Psoas muscle (tissue), 8 donors: Measurements from ENCODE around the gene MSH2. TPM values are rescaled to one million over a fixed set of nuclear protein-coding genes. Genes with fewer than 3 reads are reported as not detected.
A peak's percentile ranks its signal among the peaks of the same experiment; 100 is the strongest.
"Not testable (repeated sequence)": the region's sequence is repeated elsewhere in the genome, so short reads cannot be mapped to it uniquely, and the experiment has no call there.

Experiments used
- ATAC-seq, 4 donors: fragments of 200-7000 bp; cut with Tn5 transposase; one replicate each; pipeline ENCODE4 v1.9.1; 2020; ENCODE audit warnings: moderate library complexity in 3 of 4, mild to moderate bottlenecking in 2 of 4
- DNase-seq, 2 donors: peaks; one replicate each; pipeline ENCODE4 v3.0.0-alpha.2; 2020
- H3K27ac ChIP-seq: fragments of 200-600 bp; one replicate; pipeline ENCODE4 v1.8.0; 2022
- H3K27me3 ChIP-seq, 3 donors: fragments of 200-600 bp in 1 of 3; one replicate each; pipeline versions ENCODE4 v1.6.1 to v1.8.0; 2013 to 2022; ENCODE audit warnings: low read length in 2 of 3, mild to moderate bottlenecking in 2 of 3, moderate library complexity in 1 of 3; ENCODE audit not compliant: insufficient read depth in 3 of 3
- H3K36me3 ChIP-seq, 2 donors: fragments of 200-600 bp in 1 of 2; one replicate each; pipeline versions ENCODE4 v1.6.1 to v1.8.0; 2013 to 2022; ENCODE audit warnings: low read depth in 1 of 2, mild to moderate bottlenecking in 1 of 2, moderate library complexity in 1 of 2; ENCODE audit not compliant: insufficient read depth in 1 of 2
- H3K4me1 ChIP-seq: fragments of 200-600 bp; one replicate; pipeline ENCODE4 v1.8.0; 2022
- H3K4me3 ChIP-seq: fragments of 200-600 bp; one replicate; pipeline ENCODE4 v1.8.0; 2022; ENCODE audit warnings: mild to moderate bottlenecking
- H3K9me3 ChIP-seq: fragments of 200-600 bp; one replicate; pipeline ENCODE4 v1.8.0; 2022
- CTCF ChIP-seq: fragments of 200-600 bp; IDR thresholded peaks from one replicate; pipeline ENCODE4 v1.8.0; 2022; ENCODE audit warnings: antibody characterized with exemption
- WGBS, 3 donors: extraction: QIAGEN DNeasy Blood & Tissue Kit; methylation state at CpG; one replicate each; pipeline versions ENCODE4 v1.1.6 to v1.1.7; 2013; 5-methylcytosine and 5-hydroxymethylcytosine counted together
- intact Hi-C, 2 donors: fragments of 100-400 bp; cut with DNase I; formaldehyde crosslinking; loops; one replicate each; pipeline versions ENCODE4 v1.11.0 to v1.14.2; 2022
- polyA plus RNA-seq, 3 donors: library from polyadenylated mRNA; stranded (reverse); fragments of 200-250 nt; gene quantifications; one replicate each; pipeline ENCODE4 v1.2.3, GENCODE V29; 2013
- total RNA-seq, 4 donors: library from RNA; stranded (reverse); fragmentation: NEBNext Ultra II Directional in 2 of 4; extraction: Animal tissue kit (Norgen Biotek cat#: 25700) in 2 of 4; gene quantifications; one replicate each; pipeline versions ENCODE4 v1.2.1 to v1.2.4, GENCODE V29; 2021 to 2023
- donor health status: healthy with polysubstance abuse.
- donor health status: DM: no; HTN: no; CAD: no; lungs with moderate emphysema.
- donor health status: Bipolar disorder and iron deficiency.
- donor health status: healthy.
- donor health status: DM: yes; HTN: yes; CAD: no.
- donor health status: DM: no; HTN: no; CAD: no.
- donor health status: DM: no; HTN: no; CAD: no.
- donor health status: DM: yes; HTN: yes; CAD: no.

The MSH2 gene
- total and polyA plus RNA-seq, 7 donors: 3.2 to 10.8 (median 7.6) TPM

- peaks cover 6 to 20% of the 10 kb centered on the region in 2 donors for H3K36me3 ChIP-seq
- ATAC-seq: no peak
Measured at GRCh38 chr2:47429795-47430194, 26.8 kb downstream of the MSH2 start.

GRCh38 chr2:47433006-47433405 is 30.1 kb downstream of the MSH2 start:
- intact Hi-C loops, H3K27ac ChIP-seq, ATAC-seq, H3K27me3 ChIP-seq, H3K9me3 ChIP-seq, H3K4me1 ChIP-seq, H3K4me3 ChIP-seq, DNase-seq: not testable (repeated sequence)
- WGBS, 3 donors: 96 to 97% (median 96%) methylated on average over 7 to 30 of the region's 32 CpGs
- peaks cover 6 to 20% of the 10 kb centered on the region in 2 donors for H3K36me3 ChIP-seq

More at GRCh38 chr2:47429795-47430194, 26.8 kb downstream of the MSH2 start:
- Histone ChIP-seq H3K4me3 (no peak overlapping the region), H3K27me3 (no peaks in the 10 kb centered on the region), H3K27ac (no peak overlapping the region), H3K9me3 (no peaks in the 10 kb centered on the region), H3K4me1 (no peaks in the 10 kb centered on the region)
- intact Hi-C loops: no loop called here
- WGBS, 3 donors: 93 to 95% (median 93%) methylated on average over 6 of the region's 6 CpGs
- no peak for DNase-seq
- TF ChIP-seq CTCF: no peak

GRCh38 chr2:47433445-47433844 is 30.5 kb downstream of the MSH2 start:
- H3K4me3 ChIP-seq, intact Hi-C loops, ATAC-seq: not testable (repeated sequence)

GRCh38 chr2:47437287-47437686 is 34.3 kb downstream of the MSH2 start:
- Histone ChIP-seq H3K9me3 (no peaks in the 10 kb centered on the region), H3K4me3 (no peak overlapping the region), H3K36me3 (no peaks in the 10 kb centered on the region), H3K27ac (no peak overlapping the region), H3K27me3 (no peaks in the 10 kb centered on the region), H3K4me1 (no peaks in the 10 kb centered on the region)
- DNase-seq: no peak
- ATAC-seq: peak in 3 of 4 donors; percentile 47 to 74 (median 48)
- 26 to 41% (median 29%) methylated on average over 4 of the region's 4 CpGs for WGBS, 3 donors
- TF ChIP-seq CTCF: peak; percentile 59
- intact Hi-C loops: loop anchor here in 1 of 2 donors (5.0 kb wide), 1 partner anchor 330 kb away; no protein-coding TSS in a partner anchor

More at GRCh38 chr2:47433445-47433844, 30.5 kb downstream of the MSH2 start:
- DNase-seq, H3K9me3 ChIP-seq, H3K4me1 ChIP-seq, H3K27me3 ChIP-seq, H3K27ac ChIP-seq: not testable (repeated sequence)
- WGBS, 3 donors: 97% methylated on average over 13 to 30 of the region's 31 CpGs
- peaks cover 6 to 20% of the 10 kb centered on the region in 2 donors for H3K36me3 ChIP-seq

- Histone ChIP-seq H3K27ac (no peak overlapping the region), H3K4me3 (no peak overlapping the region), H3K36me3 (no peaks in the 10 kb centered on the region), H3K27me3 (no peaks in the 10 kb centered on the region), H3K9me3 (no peaks in the 10 kb centered on the region), H3K4me1 (no peaks in the 10 kb centered on the region)
- 86 to 90% (median 88%) methylated on average over 3 of the region's 3 CpGs for WGBS, 3 donors
- no peak for DNase-seq
- no peak for ATAC-seq
- intact Hi-C loops: loop anchor here (1.0 to 5.0 kb wide), 3 partner anchors 329 to 669 kb away; no protein-coding TSS in a partner anchor
- TF ChIP-seq CTCF: no peak
Measured at GRCh38 chr2:47438106-47438505, 35.1 kb downstream of the MSH2 start.

GRCh38 chr2:47438783-47439182 is 35.8 kb downstream of the MSH2 start:
- intact Hi-C loops: loop anchor here (1.0 to 5.0 kb wide), 3 partner anchors 329 to 668 kb away; no protein-coding TSS in a partner anchor
- Histone ChIP-seq H3K9me3 (no peaks in the 10 kb centered on the region), H3K36me3 (no peaks in the 10 kb centered on the region), H3K27me3 (no peaks in the 10 kb centered on the region), H3K4me3 (no peak overlapping the region), H3K4me1 (no peaks in the 10 kb centered on the region), H3K27ac (no peak overlapping the region)
- TF ChIP-seq CTCF: no peak
- 98 to 99% (median 98%) methylated on average over 2 of the region's 2 CpGs for WGBS, 3 donors
- DNase-seq: no peak
- no peak for ATAC-seq
